WTC11 (cell line): ENCODE data around the gene AKR7A2. TPM values are rescaled to one million over a fixed set of nuclear protein-coding genes. Genes with fewer than 3 reads are reported as not detected.

Experiments used
- ATAC-seq: fragments of 200-7000 bp; cut with Tn5 transposase; 2 replicates; pipeline ENCODE4 v1.10.0; 2021; ENCODE audit warnings: mild to moderate bottlenecking, moderate library complexity
- CTCF ChIA-PET: fragments of 300-600 bp; sonication (Branson Sonifier 250); formaldehyde crosslinking; loops from one replicate; lab custom pipeline; 2021; ENCODE audit warnings: antibody characterized with exemption; lab: Charles Lee
- POLR2A ChIA-PET: fragments of 350-600 bp; sonication (Branson Sonifier 250); formaldehyde crosslinking; loops from one replicate; lab custom pipeline; 2021; ENCODE audit warnings: antibody characterized with exemption; lab: Charles Lee
- DNase-seq: peaks from one replicate; pipeline ENCODE4 v3.0.0; 2021; ENCODE audit warnings: low spot score
- H3K27ac Mint-ChIP-seq: 2 replicates; pipeline ENCODE4 v1.8.0; 2021; ENCODE audit warnings: mixed read lengths
- H3K27me3 Mint-ChIP-seq: 2 replicates; pipeline ENCODE4 v1.8.0; 2021; ENCODE audit warnings: low read depth, mild to moderate bottlenecking, moderate library complexity, mixed read lengths
- H3K36me3 Mint-ChIP-seq: 2 replicates; pipeline ENCODE4 v1.8.0; 2021; ENCODE audit warnings: mixed read lengths
- H3K4me1 Mint-ChIP-seq: 2 replicates; pipeline ENCODE4 v1.8.0; 2022; ENCODE audit warnings: mixed read lengths
- H3K4me3 Mint-ChIP-seq: 2 replicates; pipeline ENCODE4 v1.8.0; 2021; ENCODE audit warnings: mild to moderate bottlenecking, moderate library complexity, mixed read lengths
- H3K9me3 Mint-ChIP-seq: 2 replicates; pipeline ENCODE4 v1.8.0; 2021; ENCODE audit warnings: mixed read lengths
- ATF1 ChIP-seq: sonication (generic); formaldehyde crosslinking; IDR thresholded peaks from 2 replicates; pipeline ENCODE4 v1.8.1; 2023; ENCODE audit warnings: mild to moderate bottlenecking, moderate library complexity, missing genetic modification reagents
- CBFB ChIP-seq: sonication (generic); formaldehyde crosslinking; IDR thresholded peaks from 2 replicates; pipeline ENCODE4 v1.8.1; 2022; ENCODE audit warnings: mild to moderate bottlenecking, low read depth, missing genetic modification reagents
- ELF4 ChIP-seq: sonication (generic); formaldehyde crosslinking; IDR thresholded peaks from 2 replicates; pipeline ENCODE4 v1.8.1; 2022; ENCODE audit warnings: low read depth, mild to moderate bottlenecking, moderate library complexity, missing genetic modification reagents
- ETV6 ChIP-seq: sonication (generic); formaldehyde crosslinking; IDR thresholded peaks from 2 replicates; pipeline ENCODE4 v1.8.1; 2022; ENCODE audit warnings: mild to moderate bottlenecking, missing genetic modification reagents
- JAZF1 ChIP-seq: fragments of 250-450 bp; sonication (Bioruptor Pico); IDR thresholded peaks from 2 replicates; pipeline ENCODE4 v1.9.0; 2021; ENCODE audit warnings: moderate library complexity, mild to moderate bottlenecking, inconsistent platforms
- PRRX2 ChIP-seq: fragments of 250-450 bp; sonication (Bioruptor Pico); IDR thresholded peaks from 2 replicates; pipeline ENCODE4 v1.8.0; 2021; ENCODE audit warnings: mild to moderate bottlenecking
- TP53 ChIP-seq: sonication (generic); formaldehyde crosslinking; IDR thresholded peaks from 2 replicates; pipeline ENCODE4 v1.8.1; 2023; ENCODE audit warnings: mild to moderate bottlenecking, missing genetic modification reagents
- ZNF396 ChIP-seq: fragments of 250-450 bp; sonication (Bioruptor Pico); IDR thresholded peaks from 2 replicates; pipeline ENCODE4 v1.8.0; 2021; ENCODE audit warnings: mild to moderate bottlenecking, moderate library complexity, borderline replicate concordance
- ZNF671 ChIP-seq: fragments of 250-450 bp; sonication (Bioruptor Pico); IDR thresholded peaks from 2 replicates; pipeline ENCODE4 v1.8.0; 2021; ENCODE audit warnings: mild to moderate bottlenecking
- total RNA-seq: library from RNA; stranded (reverse); gene quantifications from 3 replicates; pipeline ENCODE4 v1.2.3, GENCODE V29; 2021
- TF ChIP-seq, protein P1 (sequence below): sonication (generic); formaldehyde crosslinking; IDR thresholded peaks from 2 replicates; pipeline ENCODE4 v1.8.1; 2023; ENCODE audit warnings: mild to moderate bottlenecking, missing genetic modification reagents, borderline replicate concordance
- TF ChIP-seq, protein P2 (sequence below): sonication (generic); formaldehyde crosslinking; IDR thresholded peaks from 2 replicates; pipeline ENCODE4 v1.8.1; 2022; ENCODE audit warnings: missing genetic modification reagents, borderline replicate concordance
- TF ChIP-seq, protein P3 (sequence below): sonication (generic); formaldehyde crosslinking; IDR thresholded peaks from 2 replicates; pipeline ENCODE4 v1.8.1; 2023; ENCODE audit warnings: mild to moderate bottlenecking, missing genetic modification reagents, moderate library complexity
- TF ChIP-seq, protein P4 (sequence below): sonication (generic); formaldehyde crosslinking; IDR thresholded peaks from 2 replicates; pipeline ENCODE4 v1.8.0; 2022; ENCODE audit warnings: mild to moderate bottlenecking, missing genetic modification reagents
- TF ChIP-seq, protein P5 (sequence below): sonication (generic); formaldehyde crosslinking; IDR thresholded peaks from 2 replicates; pipeline ENCODE4 v1.8.1; 2023; ENCODE audit warnings: mild to moderate bottlenecking, missing genetic modification reagents
- TF ChIP-seq, protein P6 (sequence below): fragments of 250-450 bp; sonication (Bioruptor Pico); IDR thresholded peaks from 2 replicates; pipeline ENCODE4 v1.9.0; 2021; ENCODE audit warnings: moderate library complexity, mild to moderate bottlenecking, inconsistent platforms, borderline replicate concordance
- TF ChIP-seq, protein P7 (sequence below): sonication (generic); formaldehyde crosslinking; conservative IDR thresholded peaks from 2 replicates; pipeline ENCODE4 v1.8.1; 2022; ENCODE audit warnings: mild to moderate bottlenecking, missing genetic modification reagents

AKR7A2 gene
- total RNA-seq, 1 experiment from 2014 or later, result 43.4 TPM

DNA sequence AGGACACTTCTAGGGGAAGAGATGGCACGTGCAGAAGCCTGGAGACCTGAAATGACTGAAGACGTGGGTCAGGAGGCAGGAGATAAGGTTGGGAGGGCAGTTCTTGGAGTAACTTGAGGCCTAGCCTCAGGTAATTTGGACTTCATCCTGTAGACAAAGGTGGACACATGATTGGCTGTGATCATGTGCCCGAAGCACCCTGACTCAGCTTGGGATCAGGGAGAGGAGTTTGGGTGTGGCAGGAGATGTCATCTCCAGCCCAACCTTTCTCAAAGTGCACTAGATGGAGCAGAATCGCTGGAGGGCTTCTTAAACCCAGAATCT, 1.7 kb upstream of the AKR7A2 start (continued):
- TF ChIP-seq, protein P1, sequence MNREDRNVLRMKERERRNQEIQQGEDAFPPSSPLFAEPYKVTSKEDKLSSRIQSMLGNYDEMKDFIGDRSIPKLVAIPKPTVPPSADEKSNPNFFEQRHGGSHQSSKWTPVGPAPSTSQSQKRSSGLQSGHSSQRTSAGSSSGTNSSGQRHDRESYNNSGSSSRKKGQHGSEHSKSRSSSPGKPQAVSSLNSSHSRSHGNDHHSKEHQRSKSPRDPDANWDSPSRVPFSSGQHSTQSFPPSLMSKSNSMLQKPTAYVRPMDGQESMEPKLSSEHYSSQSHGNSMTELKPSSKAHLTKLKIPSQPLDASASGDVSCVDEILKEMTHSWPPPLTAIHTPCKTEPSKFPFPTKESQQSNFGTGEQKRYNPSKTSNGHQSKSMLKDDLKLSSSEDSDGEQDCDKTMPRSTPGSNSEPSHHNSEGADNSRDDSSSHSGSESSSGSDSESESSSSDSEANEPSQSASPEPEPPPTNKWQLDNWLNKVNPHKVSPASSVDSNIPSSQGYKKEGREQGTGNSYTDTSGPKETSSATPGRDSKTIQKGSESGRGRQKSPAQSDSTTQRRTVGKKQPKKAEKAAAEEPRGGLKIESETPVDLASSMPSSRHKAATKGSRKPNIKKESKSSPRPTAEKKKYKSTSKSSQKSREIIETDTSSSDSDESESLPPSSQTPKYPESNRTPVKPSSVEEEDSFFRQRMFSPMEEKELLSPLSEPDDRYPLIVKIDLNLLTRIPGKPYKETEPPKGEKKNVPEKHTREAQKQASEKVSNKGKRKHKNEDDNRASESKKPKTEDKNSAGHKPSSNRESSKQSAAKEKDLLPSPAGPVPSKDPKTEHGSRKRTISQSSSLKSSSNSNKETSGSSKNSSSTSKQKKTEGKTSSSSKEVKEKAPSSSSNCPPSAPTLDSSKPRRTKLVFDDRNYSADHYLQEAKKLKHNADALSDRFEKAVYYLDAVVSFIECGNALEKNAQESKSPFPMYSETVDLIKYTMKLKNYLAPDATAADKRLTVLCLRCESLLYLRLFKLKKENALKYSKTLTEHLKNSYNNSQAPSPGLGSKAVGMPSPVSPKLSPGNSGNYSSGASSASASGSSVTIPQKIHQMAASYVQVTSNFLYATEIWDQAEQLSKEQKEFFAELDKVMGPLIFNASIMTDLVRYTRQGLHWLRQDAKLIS (CRISPR knock-in tag), result no peak
- TF ChIP-seq ELF4 (CRISPR knock-in tag) (no peak), ETV6 (no peak)
- TF ChIP-seq, protein P2, sequence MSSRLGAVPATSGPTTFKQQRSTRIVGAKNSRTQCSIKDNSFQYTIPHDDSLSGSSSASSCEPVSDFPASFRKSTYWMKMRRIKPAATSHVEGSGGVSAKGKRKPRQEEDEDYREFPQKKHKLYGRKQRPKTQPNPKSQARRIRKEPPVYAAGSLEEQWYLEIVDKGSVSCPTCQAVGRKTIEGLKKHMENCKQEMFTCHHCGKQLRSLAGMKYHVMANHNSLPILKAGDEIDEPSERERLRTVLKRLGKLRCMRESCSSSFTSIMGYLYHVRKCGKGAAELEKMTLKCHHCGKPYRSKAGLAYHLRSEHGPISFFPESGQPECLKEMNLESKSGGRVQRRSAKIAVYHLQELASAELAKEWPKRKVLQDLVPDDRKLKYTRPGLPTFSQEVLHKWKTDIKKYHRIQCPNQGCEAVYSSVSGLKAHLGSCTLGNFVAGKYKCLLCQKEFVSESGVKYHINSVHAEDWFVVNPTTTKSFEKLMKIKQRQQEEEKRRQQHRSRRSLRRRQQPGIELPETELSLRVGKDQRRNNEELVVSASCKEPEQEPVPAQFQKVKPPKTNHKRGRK (CRISPR knock-in tag), result no peak
- TF ChIP-seq, protein P3, sequence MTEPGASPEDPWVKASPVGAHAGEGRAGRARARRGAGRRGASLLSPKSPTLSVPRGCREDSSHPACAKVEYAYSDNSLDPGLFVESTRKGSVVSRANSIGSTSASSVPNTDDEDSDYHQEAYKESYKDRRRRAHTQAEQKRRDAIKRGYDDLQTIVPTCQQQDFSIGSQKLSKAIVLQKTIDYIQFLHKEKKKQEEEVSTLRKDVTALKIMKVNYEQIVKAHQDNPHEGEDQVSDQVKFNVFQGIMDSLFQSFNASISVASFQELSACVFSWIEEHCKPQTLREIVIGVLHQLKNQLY, result no peak
- TF ChIP-seq, all 79 proteins: peak for 0

DNA sequence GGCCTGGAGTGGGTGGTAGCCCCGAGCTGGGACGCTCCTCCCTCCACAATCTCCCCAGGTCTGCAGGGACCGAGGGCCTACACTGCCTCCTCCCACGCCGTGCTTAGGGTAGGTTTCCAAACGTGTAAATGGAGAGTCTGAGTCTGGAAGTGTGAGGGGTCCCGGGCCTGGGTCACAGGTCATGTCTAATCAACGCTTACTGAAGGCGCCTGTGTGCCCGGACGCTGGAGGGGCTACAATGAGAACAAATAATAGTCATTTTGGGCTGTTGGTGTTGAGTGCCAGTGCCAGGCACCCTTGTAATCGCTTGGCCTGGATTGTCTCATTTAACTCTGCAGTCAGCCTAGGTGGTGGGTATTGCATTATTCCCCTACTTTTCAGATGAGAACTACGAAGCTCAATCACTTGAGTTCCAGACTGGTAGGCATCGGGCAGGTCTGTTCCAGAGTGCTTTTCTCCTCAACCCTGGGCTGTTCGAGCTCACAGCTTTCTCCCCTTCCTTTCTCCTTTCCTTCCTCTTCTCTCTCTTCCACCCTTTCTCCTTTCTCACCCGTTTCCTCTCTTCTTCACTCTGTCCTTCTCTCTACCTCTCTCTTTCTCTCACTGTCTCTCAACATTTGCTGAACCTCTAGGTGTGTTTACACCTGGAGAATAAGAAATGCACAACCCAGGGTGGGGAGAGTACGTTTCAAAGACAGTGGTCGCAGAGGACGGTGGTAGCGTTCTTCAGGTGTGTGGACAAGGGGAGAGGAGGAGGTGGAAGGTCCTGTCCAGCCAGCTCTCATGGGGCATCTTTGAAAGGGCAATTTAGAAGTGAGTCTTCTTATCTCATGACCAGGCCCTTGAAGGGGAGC, 1.1 kb upstream of the AKR7A2 start:
- POLR2A ChIA-PET, result interaction anchor here (1.3 kb wide), 1 partner anchor 62 kb away, joined by 4 read pairs; the partner anchor contains the start of genes EMC1 and MRTO4
- CTCF ChIA-PET, result interaction anchor here (0.5 to 1.5 kb wide), 8 partner anchors 14 to 368 kb away, joined by 3 to 5 read pairs (median 4); no protein-coding TSS in a partner anchor
- Mint-ChIP-seq H3K4me3 (peak overlapping the region; percentile 75), H3K27me3 (peaks cover 6% of the 10 kb centered on the region), H3K27ac (no peak overlapping the region), H3K9me3 (no peaks in the 10 kb centered on the region), H3K4me1 (peaks cover 15% of the 10 kb centered on the region), H3K36me3 (peaks cover 9% of the 10 kb centered on the region; the same call in 1 of the 2 replicates)
- ATAC-seq (no peak), DNase-seq (no peak)
- TF ChIP-seq, protein P4, sequence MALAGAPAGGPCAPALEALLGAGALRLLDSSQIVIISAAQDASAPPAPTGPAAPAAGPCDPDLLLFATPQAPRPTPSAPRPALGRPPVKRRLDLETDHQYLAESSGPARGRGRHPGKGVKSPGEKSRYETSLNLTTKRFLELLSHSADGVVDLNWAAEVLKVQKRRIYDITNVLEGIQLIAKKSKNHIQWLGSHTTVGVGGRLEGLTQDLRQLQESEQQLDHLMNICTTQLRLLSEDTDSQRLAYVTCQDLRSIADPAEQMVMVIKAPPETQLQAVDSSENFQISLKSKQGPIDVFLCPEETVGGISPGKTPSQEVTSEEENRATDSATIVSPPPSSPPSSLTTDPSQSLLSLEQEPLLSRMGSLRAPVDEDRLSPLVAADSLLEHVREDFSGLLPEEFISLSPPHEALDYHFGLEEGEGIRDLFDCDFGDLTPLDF, result no peak
- TF ChIP-seq ATF1 (CRISPR knock-in tag), result no peak
- no peak for TF ChIP-seq CBFB (CRISPR knock-in tag)
- TF ChIP-seq, protein P5, sequence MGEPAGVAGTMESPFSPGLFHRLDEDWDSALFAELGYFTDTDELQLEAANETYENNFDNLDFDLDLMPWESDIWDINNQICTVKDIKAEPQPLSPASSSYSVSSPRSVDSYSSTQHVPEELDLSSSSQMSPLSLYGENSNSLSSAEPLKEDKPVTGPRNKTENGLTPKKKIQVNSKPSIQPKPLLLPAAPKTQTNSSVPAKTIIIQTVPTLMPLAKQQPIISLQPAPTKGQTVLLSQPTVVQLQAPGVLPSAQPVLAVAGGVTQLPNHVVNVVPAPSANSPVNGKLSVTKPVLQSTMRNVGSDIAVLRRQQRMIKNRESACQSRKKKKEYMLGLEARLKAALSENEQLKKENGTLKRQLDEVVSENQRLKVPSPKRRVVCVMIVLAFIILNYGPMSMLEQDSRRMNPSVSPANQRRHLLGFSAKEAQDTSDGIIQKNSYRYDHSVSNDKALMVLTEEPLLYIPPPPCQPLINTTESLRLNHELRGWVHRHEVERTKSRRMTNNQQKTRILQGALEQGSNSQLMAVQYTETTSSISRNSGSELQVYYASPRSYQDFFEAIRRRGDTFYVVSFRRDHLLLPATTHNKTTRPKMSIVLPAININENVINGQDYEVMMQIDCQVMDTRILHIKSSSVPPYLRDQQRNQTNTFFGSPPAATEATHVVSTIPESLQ, result no peak
- no peak for TF ChIP-seq PRRX2
- TF ChIP-seq, protein P6, sequence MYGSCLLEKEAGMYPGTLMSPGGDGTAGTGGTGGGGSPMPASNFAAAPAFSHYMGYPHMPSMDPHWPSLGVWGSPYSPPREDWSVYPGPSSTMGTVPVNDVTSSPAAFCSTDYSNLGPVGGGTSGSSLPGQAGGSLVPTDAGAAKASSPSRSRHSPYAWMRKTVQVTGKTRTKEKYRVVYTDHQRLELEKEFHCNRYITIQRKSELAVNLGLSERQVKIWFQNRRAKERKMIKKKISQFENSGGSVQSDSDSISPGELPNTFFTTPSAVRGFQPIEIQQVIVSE, result no peak
- TF ChIP-seq, protein P7, sequence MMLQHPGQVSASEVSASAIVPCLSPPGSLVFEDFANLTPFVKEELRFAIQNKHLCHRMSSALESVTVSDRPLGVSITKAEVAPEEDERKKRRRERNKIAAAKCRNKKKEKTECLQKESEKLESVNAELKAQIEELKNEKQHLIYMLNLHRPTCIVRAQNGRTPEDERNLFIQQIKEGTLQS (CRISPR knock-in tag), result no peak
- no peak for TF ChIP-seq ZNF671 (CRISPR knock-in tag)
- TF ChIP-seq JAZF1, result no peak
- no peak for TF ChIP-seq ZNF396
- TF ChIP-seq TP53 (CRISPR knock-in tag), result no peak
